Measurements from ENCODE around the gene PLXNA2. TPM values are rescaled to one million over a fixed set of nuclear protein-coding genes. Genes with fewer than 3 reads are reported as not detected.

The PLXNA2 gene
- total and polyA plus RNA-seq, 2 of the 8 experiments (the other 6 are each of a cell fraction or from before 2014, with no cell fraction given) = 0.33 to 1.5 TPM

- no peak for TF ChIP-seq CBX8 (IDR thresholded peaks at IDR 0.05; ENCODE audit: borderline replicate concordance, low read depth, low read length)
- TF ChIP-seq KDM4A (IDR thresholded peaks at IDR 0.05; ENCODE audit: low read depth, low read length, severe bottlenecking) = no peak
- TF ChIP-seq JUND (IDR thresholded peaks at IDR 0.05; ENCODE audit: low read length) = no peak
- TF ChIP-seq SAP30 (IDR thresholded peaks at IDR 0.05; ENCODE audit: insufficient read depth, insufficient replicate concordance, low read length) = no peak
- TF ChIP-seq TCF12 (IDR thresholded peaks at IDR 0.05; ENCODE audit: low read depth, low read length) = no peak
These were observed 158.3 kb downstream of the PLXNA2 start (continued) for GRCh38 chr1:208085655-208086515.
